Measurements from ENCODE around the gene ACTR6.

Gene ACTR6

GRCh38 chr12:100266585-100266834 lies 65.9 kb downstream of the ACTR6 start:
- DNase-seq (ENCODE audit: low read depth, low spot score): no peak

GRCh38 chr12:100266835-100267602 lies 66.4 kb downstream of the ACTR6 start, which contains the start of the genes DEPDC4 and SCYL2:
Gene DEPDC4 (minus strand): TSS chr12:100267079. CDS start chr12:100267076, 3 bp downstream.
Gene SCYL2 (plus strand): TSS chr12:100267177. CDS start chr12:100282971, 15,794 bp downstream.
- peak; percentile 98 for DNase-seq (ENCODE audit: low read depth, low spot score)

- no peak for DNase-seq (ENCODE audit: low read depth, low spot score)
Measured at GRCh38 chr12:100267603-100268281, 67.1 kb downstream of the ACTR6 start.

- peak; percentile 4 for DNase-seq (ENCODE audit: low read depth, low spot score)
Measured at GRCh38 chr12:100268835-100269564, 68.4 kb downstream of the ACTR6 start.

GRCh38 chr12:100273782-100274181 lies 73.2 kb downstream of the ACTR6 start:
- DNase-seq (ENCODE audit: low read depth, low spot score): no peak
